GM18519 (cell line): ENCODE measurements around the gene MTURN.

Experiments
- ATAC-seq: cut with Tn5 transposase; IDR thresholded peaks from one replicate; pipeline ENCODE4 v1.9.1; 2021; ENCODE audit warnings: mild to moderate bottlenecking, moderate library complexity; ENCODE audit not compliant: unreplicated experiment, low FRiP score

Gene MTURN

GRCh38 chr7:30159163-30159562, 24.4 kb downstream of the MTURN start:
- ATAC-seq = no peak

DNA sequence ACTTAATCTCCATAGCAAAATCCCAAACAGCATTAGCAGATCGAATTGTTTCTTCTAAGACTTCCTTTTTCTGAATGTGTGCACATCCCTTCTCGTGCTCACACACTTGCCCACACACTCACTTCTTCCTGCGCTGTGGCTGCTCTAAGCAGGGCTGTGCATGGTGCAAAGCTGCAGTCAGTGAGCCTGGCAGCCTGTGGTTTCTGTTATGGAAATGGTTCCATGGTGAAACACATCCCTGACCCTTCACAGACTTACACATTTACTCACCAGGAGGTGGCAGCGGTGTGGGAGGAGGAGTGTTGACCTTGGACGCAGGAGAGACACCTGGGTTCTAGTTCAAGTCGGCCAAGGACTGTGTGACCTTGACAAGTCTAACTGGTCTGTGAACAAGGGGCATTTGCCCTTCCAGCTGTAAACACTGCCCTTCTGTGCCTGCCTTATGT, 24.9 kb downstream of the MTURN start:
- no peak for ATAC-seq

GRCh38 chr7:30160329-30160728, 25.5 kb downstream of the MTURN start:
- no peak for ATAC-seq

GRCh38 chr7:30162133-30162532, 27.3 kb downstream of the MTURN start:
- no peak for ATAC-seq

DNA sequence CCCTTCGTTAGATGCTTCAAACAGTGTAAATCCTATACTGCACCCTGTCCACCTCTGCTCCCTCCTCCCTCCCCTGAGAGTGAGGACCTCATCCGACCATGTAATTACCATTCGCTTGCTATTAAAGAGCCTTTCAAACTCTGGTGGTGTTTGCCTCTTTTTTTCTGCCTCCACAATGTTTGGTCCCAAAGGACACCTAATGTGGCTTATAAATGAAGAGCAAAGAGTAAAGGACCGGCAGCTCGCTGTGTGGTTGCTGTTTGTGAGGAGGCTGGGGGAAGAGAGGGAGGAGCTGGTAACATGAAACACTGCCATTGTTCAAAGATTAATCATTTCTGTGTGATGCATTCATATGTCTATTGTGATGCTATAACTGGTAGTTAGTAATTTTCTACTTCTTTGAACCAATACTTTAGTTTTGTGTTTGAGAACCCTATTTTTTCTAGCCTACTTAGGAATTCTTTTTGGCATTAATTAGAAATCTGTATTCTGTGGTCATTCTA, 27.9 kb downstream of the MTURN start:
- ATAC-seq = no peak

- ATAC-seq = no peak
Observed at GRCh38 chr7:30163231-30163894, 28.6 kb downstream of the MTURN start.

DNA sequence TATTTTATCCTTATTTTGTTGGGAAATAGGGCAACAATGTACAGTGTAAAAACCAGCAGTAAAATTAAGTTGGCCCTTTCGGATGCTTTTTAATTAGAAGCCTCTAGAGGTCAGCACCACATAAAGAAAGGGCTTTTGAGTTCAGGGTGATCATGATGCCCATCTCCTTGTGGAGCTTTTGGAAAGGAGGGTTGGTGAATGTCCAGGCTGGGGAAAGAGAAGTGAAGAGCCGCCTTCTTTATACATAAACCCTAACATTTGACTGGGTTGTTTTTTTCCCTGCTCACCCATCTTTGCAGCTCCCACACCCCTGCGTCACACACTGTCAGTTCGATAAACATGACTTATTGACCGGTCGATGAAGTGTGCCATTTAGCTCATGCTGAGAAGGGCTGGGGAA, 29.8 kb downstream of the MTURN start:
- ATAC-seq = no peak

DNA sequence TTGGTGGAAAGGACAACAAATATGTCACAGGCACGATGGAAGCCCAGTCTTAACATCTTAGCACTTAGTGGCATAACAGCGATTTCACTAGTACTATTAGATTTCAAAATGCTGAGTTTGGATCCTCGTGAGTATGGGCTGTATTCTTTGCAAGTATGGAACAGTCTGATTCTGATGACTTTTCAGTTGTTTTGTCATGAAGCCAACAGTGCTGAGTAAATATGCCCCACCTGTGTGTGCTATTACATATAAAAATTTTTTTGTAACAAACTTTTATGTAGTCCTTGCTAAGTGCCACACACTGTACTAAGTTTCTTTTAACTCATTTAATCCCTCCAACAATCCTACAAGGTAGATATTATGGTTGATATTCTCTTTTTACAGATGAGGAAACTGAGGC, 30.8 kb downstream of the MTURN start:
- no peak for ATAC-seq

- ATAC-seq = no peak
Observed at GRCh38 chr7:30166155-30166840, 31.5 kb downstream of the MTURN start.

- no peak for ATAC-seq
Observed at GRCh38 chr7:30166841-30167235, 32.1 kb downstream of the MTURN start.

DNA sequence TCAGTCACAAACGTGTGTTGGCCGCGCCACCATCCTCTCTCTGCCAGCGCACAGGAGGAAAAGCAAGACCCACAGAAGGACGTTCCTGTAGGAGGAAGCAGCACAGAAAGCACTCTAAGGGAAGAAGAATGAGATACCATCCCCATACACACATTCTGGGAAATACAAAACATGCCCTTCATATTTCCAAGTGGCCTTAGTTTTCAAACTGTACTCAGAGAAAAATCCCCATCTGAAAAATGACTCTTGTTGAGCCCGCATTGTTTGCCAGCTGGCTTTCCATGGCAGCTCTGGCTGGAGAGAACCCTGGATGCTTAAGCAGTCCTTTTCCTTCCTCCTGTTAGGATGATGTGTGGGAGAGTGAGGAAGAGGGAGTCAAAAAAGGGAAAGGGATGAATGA, 33.1 kb downstream of the MTURN start:
- no peak for ATAC-seq

GRCh38 chr7:30168835-30169573, 34.2 kb downstream of the MTURN start:
- ATAC-seq = no peak

- no peak for ATAC-seq
Observed at GRCh38 chr7:30169579-30169978, 34.8 kb downstream of the MTURN start.

- no peak for ATAC-seq
Observed at GRCh38 chr7:30170476-30171205, 35.9 kb downstream of the MTURN start.

GRCh38 chr7:30171766-30172447, 37.1 kb downstream of the MTURN start:
- no peak for ATAC-seq

GRCh38 chr7:30172451-30172850, 37.7 kb downstream of the MTURN start:
- no peak for ATAC-seq

- ATAC-seq = no peak
Observed at GRCh38 chr7:30173058-30173897, 38.5 kb downstream of the MTURN start.

DNA sequence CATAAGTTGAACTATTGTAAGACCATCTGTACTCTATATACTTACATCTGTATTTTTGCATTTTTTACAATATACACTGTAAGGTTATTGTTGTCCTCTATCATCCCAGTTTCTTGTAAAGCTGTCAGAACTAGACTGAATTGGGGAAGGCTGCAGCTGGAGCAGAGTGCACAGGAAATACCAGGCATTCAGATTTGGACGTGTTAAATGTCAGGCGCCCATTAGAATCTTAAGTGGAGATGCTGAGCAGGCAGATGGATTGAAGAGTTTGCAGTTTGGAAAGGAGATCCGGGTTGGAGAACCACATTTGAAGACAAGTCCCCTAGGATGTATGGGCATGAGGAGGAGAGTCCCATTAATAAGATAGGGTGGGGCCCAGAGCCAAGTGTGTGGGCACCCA, 40.4 kb downstream of the MTURN start:
- no peak for ATAC-seq

GRCh38 chr7:30175636-30176147, 40.9 kb downstream of the MTURN start:
- ATAC-seq = no peak
